Suppressor macrophage treated with lipopolysaccharide for 4 hours (primary cell): ENCODE measurements around the gene CCR4.
"Not testable (repeated sequence)": the region's sequence is repeated elsewhere in the genome, so short reads cannot be mapped to it uniquely, and the experiment has no call there.

Source experiments
- DNase-seq: peaks from one replicate; pipeline ENCODE4 v3.0.0-alpha.2; 2020

The CCR4 gene

DNA sequence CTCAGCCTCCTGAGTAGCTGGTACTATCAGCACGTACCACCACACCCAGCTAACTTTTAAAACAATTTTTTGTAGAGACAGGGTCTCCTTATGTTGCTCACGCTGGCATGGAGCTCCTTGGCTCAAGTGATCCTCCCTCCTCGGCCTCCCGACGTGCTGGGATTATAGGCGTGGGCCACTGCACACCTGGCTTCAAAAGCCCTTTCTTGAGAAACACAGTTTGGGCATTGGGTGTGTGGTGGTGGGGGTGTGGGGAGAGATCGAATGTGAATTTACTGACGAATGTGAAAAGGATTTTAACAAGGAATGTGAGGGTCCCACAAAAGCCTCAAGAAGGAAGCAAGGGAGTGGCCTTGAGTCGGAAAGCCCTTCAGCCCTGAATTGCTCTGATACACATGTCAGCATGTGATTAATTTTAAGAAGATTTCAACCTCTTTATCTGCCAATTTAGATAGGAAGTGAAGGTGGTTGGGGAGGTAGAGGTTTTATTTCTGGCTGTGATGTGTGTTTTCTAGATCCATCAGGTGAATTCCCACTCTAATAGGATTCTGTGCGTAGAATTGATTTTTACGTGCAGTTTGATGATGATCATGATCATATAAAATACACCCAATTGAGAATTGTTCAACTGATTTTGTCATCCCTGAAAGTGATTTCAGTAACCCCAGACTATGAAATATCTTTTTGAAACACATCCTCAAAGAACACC lies 1.1 kb downstream of the CCR4 start:
- no peak for DNase-seq

GRCh38 chr3:32954506-32954905 lies 3.1 kb downstream of the CCR4 start:
- no peak for DNase-seq

- DNase-seq = no peak
These were observed 5.5 kb downstream of the CCR4 start for GRCh38 chr3:32956750-32957570.

GRCh38 chr3:32958509-32958908 lies 7.1 kb downstream of the CCR4 start:
- no peak for DNase-seq

DNA sequence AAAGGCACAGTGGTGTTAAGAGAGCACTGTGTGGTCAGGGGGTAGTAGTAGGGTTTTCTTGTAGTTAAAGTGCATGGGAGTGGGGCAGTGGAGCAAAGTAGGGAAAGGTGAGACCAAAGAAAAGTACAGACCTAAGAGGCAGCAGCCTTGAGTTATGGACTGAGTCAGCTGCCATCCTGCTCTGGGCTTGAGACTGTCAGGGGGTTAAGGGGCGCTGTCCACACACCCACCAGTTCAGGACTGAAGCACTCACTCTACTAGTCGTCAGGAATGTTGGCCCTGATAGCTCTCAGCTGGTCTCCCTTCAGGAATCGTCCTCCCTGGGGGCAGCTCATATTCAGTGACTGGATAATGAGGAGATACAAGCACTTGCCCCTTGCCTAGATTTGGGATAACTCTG lies 7.9 kb downstream of the CCR4 start:
- no peak for DNase-seq

DNA sequence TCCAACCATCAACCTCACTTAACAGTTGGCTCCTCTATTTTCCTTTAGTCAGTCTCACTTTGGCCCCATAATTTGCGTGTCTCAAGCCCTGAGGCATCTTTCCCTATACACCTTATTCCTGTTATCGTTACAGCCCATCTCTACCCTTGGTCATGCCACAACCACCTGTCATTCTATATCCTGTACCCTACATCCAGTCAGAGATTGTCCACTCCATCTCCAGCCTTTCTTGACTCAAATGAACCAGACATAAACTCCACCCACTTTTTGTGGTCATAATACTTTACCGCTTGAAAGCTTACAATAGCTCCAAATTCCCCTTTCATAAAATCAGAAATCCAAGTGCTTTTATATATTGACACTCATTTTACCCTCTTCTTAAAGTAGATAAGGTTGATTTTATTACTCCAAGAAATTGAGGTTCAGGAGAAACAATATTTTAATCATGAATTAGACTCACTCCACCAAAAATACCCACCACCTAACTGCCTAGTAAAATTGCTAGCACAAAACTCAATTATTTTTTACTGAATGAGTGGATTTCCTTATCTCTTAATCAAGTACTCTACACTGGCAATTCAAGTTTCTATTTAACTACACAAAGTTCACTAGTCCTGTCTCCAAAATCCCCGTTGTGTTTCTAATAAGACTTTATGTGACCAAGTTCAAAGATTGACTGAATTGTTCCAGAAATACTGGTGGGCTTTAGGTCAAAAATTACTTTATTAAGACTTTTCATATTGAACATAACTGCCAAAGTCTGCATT lies 9.1 kb downstream of the CCR4 start:
- no peak for DNase-seq

DNA sequence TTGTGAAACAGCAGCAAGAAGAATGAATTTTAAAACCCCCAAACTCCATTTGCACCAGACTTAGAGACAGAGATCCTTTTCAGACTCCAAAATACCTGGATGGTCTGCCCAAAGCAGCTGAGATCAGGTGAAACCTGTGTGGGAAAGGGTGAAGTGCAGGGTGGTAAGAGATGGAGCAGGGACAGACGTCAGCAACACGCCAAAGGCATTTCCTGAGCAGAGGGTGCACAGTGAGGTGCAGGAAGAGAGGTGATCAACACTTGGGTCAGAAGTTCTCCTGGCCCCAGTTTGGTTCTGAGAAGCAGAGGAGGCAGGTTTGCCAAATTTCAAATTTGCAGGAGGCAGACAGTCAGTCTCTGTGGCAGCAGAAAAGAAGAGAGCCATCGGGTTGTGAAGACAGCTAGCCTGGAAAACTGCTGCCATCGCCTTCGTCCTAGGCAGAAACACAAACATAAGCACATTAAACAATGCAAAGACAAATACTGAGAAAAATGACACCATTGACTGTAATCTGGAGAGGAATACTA lies 9.8 kb downstream of the CCR4 start:
- DNase-seq = no peak

DNA sequence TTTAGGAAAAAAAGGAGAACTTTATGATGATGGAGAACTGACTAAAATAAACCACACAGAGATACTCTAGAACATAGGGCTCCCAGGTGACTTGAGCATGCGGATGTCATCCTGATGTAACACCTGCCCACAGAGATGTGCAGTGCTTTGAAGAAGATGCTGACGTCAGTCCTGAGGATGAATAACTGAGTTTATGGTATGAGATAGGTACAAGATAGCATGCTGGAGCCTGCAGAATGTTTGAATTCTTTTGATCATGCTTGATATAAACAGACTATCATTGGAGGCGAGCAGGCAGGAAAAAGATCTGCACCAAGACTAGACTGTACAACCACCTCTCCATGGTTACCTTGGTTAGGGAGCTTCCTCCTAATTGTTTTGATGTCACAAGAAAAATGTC lies 12.4 kb downstream of the CCR4 start:
- no peak for DNase-seq

- DNase-seq = not testable (repeated sequence)
These were observed 13.3 kb downstream of the CCR4 start for GRCh38 chr3:32964781-32965180.

GRCh38 chr3:32965617-32966213 lies 14.3 kb downstream of the CCR4 start:
- DNase-seq = not testable (repeated sequence)

DNA sequence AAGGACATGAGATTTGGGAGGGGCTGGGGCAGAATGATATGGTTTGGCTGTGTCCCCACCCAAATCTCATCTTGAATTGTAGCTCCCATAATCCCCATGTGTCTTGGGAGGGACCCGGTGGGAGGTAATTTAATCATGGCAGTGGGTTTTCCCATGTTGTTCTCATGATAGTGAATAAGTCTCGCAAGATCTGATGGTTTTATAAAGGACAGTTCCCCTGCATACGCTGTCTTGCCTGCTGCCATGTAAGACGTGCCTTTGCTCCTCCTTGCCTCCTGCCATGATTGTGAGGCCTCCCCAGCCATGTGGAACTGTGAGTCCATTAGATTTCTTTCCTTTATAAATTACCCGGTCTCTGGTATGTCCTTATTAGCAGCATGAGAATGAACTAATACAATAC lies 15.2 kb downstream of the CCR4 start:
- not testable (repeated sequence) for DNase-seq

- no peak for DNase-seq
These were observed 16.9 kb downstream of the CCR4 start for GRCh38 chr3:32968166-32968919.

DNA sequence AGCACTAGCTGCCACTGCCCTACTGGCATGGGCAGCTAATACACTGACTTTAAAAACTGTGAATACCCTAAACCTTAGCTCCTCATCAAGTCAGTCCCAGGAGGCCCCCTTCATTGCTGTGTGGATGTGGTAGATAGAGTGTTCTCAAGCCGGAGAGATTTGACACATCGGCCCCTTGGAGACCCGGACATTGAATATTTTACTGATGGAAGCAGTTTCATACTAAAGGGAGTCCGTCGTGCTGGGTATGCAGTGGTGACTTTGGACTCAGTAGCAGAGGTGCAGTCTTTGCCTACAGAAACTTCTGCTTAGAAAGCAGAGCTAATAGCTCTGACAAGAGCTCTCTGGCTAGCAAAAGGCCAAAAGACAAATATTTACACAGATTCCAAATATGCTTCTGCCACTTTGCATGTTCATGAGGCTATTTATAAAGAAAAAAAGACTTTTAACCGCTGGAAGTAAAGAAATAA lies 17.5 kb downstream of the CCR4 start:
- no peak for DNase-seq

DNA sequence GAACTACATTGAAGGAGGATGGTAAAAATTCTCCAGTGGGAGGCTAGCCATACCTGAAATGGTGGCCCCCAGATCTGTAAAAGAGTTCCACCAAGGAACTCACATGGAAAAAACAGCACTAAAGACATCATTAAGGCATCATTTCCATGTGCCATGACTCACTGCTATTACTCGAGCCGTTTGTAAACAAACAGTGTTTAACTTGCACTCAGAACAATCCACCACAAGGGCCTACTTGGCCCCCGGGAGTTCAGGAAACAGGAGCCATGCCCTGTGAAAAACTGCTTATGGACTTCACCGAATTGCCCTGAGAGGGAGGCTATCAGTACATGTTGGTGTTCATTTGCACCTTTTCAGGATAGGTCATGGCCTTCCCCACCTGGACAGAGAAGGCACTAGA lies 18.2 kb downstream of the CCR4 start:
- no peak for DNase-seq

DNA sequence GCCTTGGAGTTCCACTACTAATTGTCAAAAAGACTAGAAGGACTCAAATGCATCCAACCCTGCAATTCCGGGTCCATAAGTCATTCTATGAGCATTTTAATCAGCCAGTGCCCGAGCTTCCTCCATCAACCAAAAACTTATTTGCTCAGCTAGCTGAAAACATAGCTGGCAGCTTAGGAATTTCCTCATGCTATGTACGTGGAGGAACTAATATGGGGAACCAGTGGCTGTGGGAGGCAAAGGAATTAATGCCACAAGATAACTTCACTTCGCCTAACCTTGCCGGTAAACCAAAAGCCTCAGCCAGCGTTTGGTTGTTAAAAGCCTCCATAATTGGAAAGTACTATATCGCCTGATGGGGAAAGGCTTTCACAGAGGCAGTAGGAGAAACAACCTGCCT lies 19.8 kb downstream of the CCR4 start:
- DNase-seq = not testable (repeated sequence)

GRCh38 chr3:32972482-32973146 lies 21.2 kb downstream of the CCR4 start:
- DNase-seq = no peak

- DNase-seq = no peak
These were observed 22.5 kb downstream of the CCR4 start for GRCh38 chr3:32973982-32974381.

DNA sequence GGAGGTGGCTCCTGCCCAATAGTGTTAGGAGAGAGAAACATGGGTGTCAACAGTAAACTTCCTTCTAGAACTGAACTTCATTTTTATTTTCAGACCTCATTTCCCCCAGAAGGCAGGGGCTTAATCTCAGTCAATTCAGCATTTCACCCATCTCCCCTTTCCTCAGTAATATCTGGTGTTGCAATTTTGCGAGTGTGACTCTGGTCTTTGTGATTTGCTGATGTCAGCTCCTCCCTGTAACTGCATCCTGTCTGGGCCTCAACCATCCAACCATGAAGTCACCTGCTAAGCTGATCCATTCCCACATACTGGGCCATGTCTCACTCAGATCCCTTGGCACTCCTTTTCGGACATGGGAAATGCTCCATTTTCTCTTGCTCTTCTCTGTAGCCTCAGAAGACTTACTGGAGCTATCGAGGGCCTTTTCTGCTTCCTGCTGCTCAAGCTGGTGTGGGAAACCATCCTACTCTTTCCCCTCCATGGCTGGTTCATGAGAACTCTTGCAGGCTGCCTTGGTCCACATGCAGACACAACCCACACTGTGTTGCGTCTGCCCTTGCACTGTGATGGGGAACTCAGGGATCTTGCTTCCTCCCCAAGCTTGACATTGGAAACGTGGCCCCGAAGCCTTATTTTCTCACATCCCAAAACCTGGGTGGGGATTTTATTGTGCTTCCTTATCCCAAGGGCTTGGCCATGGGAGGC lies 24.6 kb downstream of the CCR4 start:
- no peak for DNase-seq

GRCh38 chr3:32977861-32978260 lies 26.4 kb downstream of the CCR4 start:
- no peak for DNase-seq

DNA sequence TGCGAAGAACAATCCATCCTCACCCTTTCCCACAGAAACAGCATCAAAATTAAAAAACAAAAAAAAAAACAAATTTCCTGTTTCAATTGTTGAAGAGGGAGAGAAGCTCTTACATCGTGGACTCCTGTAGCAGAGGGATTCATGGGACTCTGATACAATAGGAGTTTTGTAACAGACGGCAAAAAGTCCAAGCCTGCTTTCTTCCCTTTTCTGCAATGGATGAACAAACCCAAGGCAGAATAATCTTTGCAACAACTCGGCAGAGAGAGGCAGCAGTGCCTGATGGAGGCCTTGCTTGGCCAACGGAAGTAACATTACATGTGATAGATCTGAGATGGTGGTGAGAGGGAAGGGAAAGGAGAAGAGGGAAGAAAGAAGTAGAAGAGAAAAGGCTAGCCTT lies 26.9 kb downstream of the CCR4 start:
- no peak for DNase-seq

DNA sequence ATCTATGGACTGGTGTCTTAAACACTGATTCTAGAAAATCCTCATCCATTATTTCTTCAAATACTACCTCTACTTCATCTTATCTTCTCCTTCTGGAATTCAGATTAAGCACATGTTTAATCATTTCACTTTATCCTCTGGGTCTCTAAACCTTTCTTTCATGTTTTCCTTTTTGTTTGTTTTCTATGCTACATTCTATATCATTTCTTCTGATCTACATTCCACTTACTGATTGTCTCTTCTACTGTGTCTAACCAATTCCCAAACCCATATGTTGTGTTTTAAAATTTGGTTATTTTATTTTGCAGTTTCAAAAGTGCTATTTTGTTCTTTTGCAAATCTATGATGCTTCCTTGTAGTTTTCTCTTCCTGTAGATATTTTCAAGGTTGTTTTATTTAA lies 31.7 kb downstream of the CCR4 start:
- DNase-seq = no peak
